ENCODE measurements around the gene ORC1.

Gene ORC1

GRCh38 chr1:52404116-52404974 lies at the start of gene ORC1, which contains the start of gene PRPF38A:
Gene ORC1 (minus strand): TSS chr1:52404423. CDS start chr1:52402223, 2,200 bp downstream.
Gene PRPF38A (plus strand): TSS chr1:52404602. CDS start chr1:52404750, 148 bp downstream.
- peak; percentile 97 for DNase-seq

- DNase-seq, result no peak
Measured at GRCh38 chr1:52444463-52444862, 40.2 kb upstream of the ORC1 start.

- no peak for DNase-seq
Measured at GRCh38 chr1:52439976-52440375, 35.8 kb upstream of the ORC1 start.

GRCh38 chr1:52436817-52437216 lies 32.6 kb upstream of the ORC1 start:
- DNase-seq, result no peak

- no peak for DNase-seq
Measured at GRCh38 chr1:52435650-52436049, 31.4 kb upstream of the ORC1 start.

- no peak for DNase-seq
Measured at GRCh38 chr1:52435211-52435610, 31.0 kb upstream of the ORC1 start.

GRCh38 chr1:52432807-52433206 lies 28.6 kb upstream of the ORC1 start:
- DNase-seq, result no peak

GRCh38 chr1:52427152-52427551 lies 22.9 kb upstream of the ORC1 start:
- no peak for DNase-seq

GRCh38 chr1:52426371-52426770 lies 22.1 kb upstream of the ORC1 start:
- no peak for DNase-seq

- DNase-seq, result no peak
Measured at GRCh38 chr1:52424813-52425212, 20.6 kb upstream of the ORC1 start.

GRCh38 chr1:52424231-52424636 lies 20.0 kb upstream of the ORC1 start:
- no peak for DNase-seq

- peak; percentile 37 for DNase-seq
Measured at GRCh38 chr1:52423771-52424170, 19.5 kb upstream of the ORC1 start.

GRCh38 chr1:52423055-52423454 lies 18.8 kb upstream of the ORC1 start:
- no peak for DNase-seq

- DNase-seq, result no peak
Measured at GRCh38 chr1:52420713-52421112, 16.5 kb upstream of the ORC1 start.

- DNase-seq, result no peak
Measured at GRCh38 chr1:52416811-52417210, 12.6 kb upstream of the ORC1 start.

GRCh38 chr1:52414942-52415341 lies 10.7 kb upstream of the ORC1 start:
- no peak for DNase-seq

GRCh38 chr1:52413410-52413989 lies 9.3 kb upstream of the ORC1 start:
- no peak for DNase-seq

GRCh38 chr1:52404975-52405338 lies 734 bp upstream of the ORC1 start:
- no peak for DNase-seq

- peak; percentile 20 for DNase-seq
Measured at GRCh38 chr1:52403566-52404115, 582 bp downstream of the ORC1 start.

- no peak for DNase-seq
Measured at GRCh38 chr1:52402860-52403240, 1.4 kb downstream of the ORC1 start.

GRCh38 chr1:52400131-52400530 lies 4.1 kb downstream of the ORC1 start:
- no peak for DNase-seq

GRCh38 chr1:52399629-52400028 lies 4.6 kb downstream of the ORC1 start:
- DNase-seq, result no peak

GRCh38 chr1:52393174-52393573 lies 11.0 kb downstream of the ORC1 start:
- DNase-seq, result no peak

GRCh38 chr1:52386458-52386857 lies 17.8 kb downstream of the ORC1 start:
- no peak for DNase-seq

All from stimulated activated CD4-positive, alpha-beta T cell treated with anti-CD3 and anti-CD28 coated beads, Interleukin-12 subunit alpha, Interleukin-12 subunit beta, amount 100 ng/mL, for 4 hours (primary cell).